ENCODE data around the gene UST.

DNA sequence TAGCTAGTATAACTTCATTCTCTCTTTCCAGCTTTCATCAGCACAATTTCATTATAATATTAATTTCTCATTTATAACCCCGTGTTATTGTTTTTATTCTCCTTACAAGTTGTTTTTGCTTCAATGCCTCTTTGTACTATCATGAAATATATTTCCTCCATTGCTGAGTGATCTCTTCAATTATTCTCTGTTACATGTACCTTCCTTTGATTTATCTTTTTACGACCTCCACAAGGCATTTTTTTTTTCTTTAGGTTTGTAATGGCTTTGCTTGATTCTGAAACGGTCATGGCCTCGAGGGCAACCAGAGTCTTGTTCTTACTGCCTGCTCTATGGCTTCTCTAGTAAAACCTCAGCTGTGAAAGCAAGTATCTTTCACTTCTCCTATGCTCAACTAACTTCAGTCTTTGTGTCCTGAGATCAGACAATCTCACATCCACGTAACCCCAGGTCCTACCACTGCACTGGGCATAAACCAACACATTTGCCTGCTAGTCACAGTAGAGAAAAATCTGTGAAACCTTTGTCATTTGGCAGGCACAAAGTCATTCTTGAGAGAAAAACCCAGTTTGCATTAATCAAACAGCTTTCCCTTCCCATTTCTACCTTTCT is 119.9 kb downstream of the UST start:
- TF ChIP-seq CTCF (IDR thresholded peaks at IDR 0.05): no peak
- TF ChIP-seq EP300 (IDR thresholded peaks at IDR 0.05; ENCODE audit: low read depth): no peak
- TF ChIP-seq POLR2A (IDR thresholded peaks at IDR 0.05): no peak
